B cell (primary cell): Measurements from ENCODE around the gene PTPRG.

Experiments
- EZH2 ChIP-seq: IDR thresholded peaks from 2 replicates; pipeline ENCODE4 v1.6.1; 2012; ENCODE audit warnings: borderline replicate concordance, low read depth, mild to moderate bottlenecking, moderate library complexity, low read length; ENCODE audit not compliant: insufficient read depth, poor library complexity, severe bottlenecking
- TF ChIP-seq, protein P1 (sequence below): fragments of 200-600 bp; IDR thresholded peaks from one replicate; pipeline ENCODE4 v1.8.0; 2022; ENCODE audit warnings: antibody characterized with exemption, mild to moderate bottlenecking

DNA sequence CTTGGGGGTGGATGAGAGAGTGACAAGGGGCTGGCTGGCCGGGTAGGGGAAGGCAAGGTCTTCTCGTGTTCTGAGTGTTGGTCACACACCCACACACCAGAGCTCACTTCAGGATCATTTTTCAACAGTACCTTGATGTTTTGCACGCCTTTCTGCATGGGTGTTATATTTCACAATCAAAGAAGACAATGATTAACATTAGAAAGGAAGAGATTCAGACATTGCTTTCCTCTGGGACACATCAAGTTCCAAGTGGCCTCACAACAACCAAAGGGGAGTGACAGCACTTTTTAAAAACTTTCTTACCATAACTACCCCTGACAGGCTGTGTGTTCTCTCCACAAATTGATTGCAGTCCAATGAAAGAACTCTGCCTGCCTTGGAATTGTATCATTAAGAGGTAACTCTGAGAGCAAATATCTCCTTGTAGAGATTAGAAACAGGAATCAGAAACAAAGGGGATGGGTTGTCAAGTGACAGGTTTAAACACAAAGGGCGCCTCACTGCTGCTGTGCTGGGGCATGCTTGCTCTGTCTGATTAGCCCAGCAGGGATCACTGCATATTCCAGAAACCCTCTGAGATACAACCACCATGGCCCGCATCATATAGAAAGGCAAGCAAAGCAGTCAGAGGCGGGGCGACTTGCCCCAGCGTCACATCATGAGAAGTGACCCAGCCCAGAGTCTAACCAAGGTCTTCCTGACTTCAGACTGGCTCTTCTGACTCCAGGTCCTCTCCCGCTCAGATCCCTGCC is 581.1 kb downstream of the PTPRG start:
- TF ChIP-seq, protein P1, sequence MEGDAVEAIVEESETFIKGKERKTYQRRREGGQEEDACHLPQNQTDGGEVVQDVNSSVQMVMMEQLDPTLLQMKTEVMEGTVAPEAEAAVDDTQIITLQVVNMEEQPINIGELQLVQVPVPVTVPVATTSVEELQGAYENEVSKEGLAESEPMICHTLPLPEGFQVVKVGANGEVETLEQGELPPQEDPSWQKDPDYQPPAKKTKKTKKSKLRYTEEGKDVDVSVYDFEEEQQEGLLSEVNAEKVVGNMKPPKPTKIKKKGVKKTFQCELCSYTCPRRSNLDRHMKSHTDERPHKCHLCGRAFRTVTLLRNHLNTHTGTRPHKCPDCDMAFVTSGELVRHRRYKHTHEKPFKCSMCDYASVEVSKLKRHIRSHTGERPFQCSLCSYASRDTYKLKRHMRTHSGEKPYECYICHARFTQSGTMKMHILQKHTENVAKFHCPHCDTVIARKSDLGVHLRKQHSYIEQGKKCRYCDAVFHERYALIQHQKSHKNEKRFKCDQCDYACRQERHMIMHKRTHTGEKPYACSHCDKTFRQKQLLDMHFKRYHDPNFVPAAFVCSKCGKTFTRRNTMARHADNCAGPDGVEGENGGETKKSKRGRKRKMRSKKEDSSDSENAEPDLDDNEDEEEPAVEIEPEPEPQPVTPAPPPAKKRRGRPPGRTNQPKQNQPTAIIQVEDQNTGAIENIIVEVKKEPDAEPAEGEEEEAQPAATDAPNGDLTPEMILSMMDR: no peak
- TF ChIP-seq EZH2: no peak
